AG10803 (cell line): Measurements from ENCODE around the gene GDF7.

Experiments used
- DNase-seq: peaks from one replicate; pipeline ENCODE4 v3.0.0; 2010; ENCODE audit warnings: low read depth
- H3K4me3 ChIP-seq: 2 replicates; pipeline ENCODE4 v1.5.1; 2011; ENCODE audit warnings: mild to moderate bottlenecking, low read length, control low read depth
- TF ChIP-seq, protein P1 (sequence below): conservative IDR thresholded peaks from 2 replicates; pipeline ENCODE4 v1.5.1; 2011; ENCODE audit warnings: mild to moderate bottlenecking, low read length, control low read depth, inconsistent platforms

The GDF7 gene

DNA sequence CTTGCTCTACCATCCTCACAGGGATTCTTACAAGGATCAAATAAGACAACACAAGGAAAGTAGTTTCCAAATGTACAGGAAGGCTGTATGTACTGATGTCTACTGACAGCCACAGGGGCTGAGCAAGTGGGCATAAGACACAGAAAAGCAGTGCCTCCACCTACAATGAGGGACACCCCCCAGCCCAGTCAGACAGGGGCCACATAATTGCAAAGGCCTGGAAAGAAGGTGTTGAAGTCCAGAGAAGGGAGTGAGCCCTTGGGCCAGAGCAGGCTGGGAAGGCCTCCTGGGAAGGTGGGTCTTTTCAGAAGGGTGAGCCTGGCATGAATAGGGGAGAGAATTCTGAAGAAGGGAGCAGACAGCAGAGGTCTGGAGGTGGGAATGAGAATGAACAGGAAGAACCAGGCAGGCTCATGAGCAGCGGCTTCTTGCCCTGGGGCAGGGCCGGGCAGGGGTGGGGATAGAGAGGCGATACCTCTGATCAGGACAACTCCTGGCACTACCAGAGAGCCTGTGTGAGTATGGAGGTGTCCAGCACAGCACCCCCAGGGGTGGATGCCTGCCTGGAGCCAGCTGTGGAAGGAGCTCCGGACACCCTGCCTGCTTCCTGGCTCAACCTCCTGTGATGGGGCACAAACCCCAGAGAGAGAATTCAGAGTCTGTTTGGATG lies 46.1 kb upstream of the GDF7 start:
- DNase-seq = no peak
- H3K4me3 ChIP-seq = no peak overlapping the region
- TF ChIP-seq, protein P1, sequence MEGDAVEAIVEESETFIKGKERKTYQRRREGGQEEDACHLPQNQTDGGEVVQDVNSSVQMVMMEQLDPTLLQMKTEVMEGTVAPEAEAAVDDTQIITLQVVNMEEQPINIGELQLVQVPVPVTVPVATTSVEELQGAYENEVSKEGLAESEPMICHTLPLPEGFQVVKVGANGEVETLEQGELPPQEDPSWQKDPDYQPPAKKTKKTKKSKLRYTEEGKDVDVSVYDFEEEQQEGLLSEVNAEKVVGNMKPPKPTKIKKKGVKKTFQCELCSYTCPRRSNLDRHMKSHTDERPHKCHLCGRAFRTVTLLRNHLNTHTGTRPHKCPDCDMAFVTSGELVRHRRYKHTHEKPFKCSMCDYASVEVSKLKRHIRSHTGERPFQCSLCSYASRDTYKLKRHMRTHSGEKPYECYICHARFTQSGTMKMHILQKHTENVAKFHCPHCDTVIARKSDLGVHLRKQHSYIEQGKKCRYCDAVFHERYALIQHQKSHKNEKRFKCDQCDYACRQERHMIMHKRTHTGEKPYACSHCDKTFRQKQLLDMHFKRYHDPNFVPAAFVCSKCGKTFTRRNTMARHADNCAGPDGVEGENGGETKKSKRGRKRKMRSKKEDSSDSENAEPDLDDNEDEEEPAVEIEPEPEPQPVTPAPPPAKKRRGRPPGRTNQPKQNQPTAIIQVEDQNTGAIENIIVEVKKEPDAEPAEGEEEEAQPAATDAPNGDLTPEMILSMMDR = no peak

DNA sequence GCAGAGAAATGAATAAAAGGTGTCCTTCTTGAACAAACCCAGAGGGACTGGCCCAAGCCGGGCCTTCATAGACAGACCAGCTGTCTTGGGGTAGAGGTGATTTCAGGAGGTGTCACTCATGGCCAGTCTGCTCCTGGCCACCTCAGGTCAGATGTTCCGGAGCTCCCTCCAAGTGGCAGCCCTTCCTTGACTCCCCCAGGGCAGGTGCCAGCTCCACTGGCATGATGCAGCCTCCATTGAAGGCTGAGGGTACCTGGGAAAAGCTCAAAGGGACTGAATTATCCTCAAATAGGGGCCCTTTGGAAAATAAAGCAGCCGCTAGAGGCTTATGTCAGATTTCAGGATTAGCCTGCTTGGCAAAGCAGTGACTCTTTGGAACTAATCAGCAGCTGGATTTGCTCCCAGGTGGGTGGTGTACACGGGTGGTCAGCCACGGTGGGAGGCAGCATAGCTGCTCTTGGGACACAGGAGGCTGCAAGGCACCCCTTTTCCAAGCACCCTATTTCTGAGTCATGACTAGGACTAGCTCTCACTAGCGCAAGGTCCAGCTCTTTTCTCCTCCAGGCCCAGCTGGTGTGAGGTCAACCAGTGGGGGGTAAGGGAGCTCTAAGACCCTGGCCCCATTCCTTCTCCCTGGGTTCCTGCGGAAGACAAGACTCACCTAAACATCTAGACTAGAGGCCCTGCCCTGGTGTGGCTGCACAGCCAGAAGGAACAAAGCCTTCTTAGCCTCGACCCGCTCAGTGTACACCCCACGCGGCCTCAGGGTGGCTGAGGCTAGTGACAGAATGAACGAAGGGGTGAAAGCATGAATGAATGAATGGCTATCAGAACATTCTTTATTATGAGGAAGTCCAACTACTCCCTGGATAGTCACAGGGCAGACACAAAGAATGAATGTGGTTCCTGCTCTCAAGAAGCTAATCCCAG lies 45.3 kb upstream of the GDF7 start:
- TF ChIP-seq, protein P1 = no peak
- no peak overlapping the region for H3K4me3 ChIP-seq
- DNase-seq = no peak

DNA sequence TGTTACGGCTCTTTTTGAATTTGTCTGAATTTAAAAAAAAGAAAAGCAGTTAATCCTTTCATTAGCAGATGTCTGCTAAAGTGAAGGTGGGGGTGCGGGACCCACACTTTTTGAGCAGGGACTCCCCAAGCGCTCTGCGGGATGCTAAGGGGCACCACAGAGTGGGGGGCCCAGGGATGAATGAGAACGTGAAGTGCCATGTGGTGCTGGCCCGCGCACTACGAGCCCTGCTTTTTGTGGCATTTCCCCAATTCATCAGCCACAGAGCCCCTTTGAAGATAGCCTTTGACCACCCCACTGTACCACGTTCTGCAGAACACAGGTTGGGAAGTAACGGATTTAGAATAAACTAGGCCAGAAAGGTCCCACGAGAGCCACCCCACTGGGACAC lies 44.7 kb upstream of the GDF7 start:
- no peak for DNase-seq

DNA sequence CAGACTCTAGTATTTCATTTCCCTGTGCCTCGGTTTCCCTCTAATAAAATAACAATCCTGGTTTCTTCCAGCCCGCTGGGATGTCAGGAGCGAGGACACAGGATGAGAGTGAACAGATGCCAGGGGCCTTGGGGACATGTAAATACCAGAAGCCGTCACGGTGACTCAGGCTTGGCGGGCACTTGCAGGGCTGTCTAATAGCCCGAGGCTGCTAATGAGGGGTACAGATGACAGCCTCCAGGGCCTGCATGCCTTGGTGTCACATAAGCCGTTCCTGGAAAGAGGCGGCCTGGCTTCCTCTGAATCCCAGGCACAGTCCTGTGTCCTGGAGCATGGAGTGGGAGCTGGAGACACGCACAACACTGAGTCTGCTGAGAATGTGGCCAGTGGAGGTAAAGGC lies 44.2 kb upstream of the GDF7 start:
- TF ChIP-seq, protein P1 = no peak
- no peak for DNase-seq
- no peak overlapping the region for H3K4me3 ChIP-seq

More for the DNA sequence above, 44.7 kb upstream of the GDF7 start:
- TF ChIP-seq, protein P1 = no peak
- H3K4me3 ChIP-seq = no peak overlapping the region

DNA sequence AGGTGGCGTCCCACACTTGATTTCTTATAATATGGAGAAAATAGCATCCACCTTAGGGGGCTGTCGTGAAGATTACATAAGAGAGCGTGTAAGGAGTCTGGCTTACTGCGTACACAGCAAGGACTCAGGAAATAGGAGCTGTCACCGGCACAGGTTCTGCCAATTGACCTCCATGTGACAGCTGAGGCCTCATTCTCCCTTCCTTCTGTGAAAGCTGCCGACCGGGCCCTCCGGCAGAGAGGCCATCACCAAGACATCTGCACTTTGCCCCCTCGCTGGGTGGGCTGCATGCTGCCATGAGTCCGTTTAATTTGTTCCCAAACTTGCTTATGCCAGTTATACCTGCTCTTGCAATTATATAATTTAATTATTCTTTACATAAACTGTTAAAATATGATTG lies 43.7 kb upstream of the GDF7 start:
- TF ChIP-seq, protein P1 = no peak
- no peak for DNase-seq
- H3K4me3 ChIP-seq = no peak overlapping the region

DNA sequence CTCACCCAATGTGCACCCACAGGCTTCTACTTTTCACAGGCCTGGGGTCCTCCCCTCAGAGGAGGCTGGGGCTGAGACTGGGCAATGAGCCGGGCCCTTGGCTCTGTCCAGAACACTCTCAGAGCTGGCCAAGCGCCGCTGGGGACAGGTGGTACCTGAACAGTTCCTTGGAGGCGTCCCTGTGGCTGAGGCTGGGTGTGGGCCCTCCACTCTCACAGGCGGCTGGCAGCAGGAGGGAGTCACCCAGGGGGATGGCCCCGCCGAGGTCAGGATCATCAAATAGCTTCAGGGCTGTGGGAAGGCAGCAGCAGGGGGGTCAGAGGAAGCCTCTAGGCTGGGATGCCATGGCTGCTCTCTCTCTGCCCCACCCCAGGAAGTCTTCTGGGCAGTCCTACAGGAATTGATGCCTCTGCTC lies 43.2 kb upstream of the GDF7 start:
- H3K4me3 ChIP-seq = no peak overlapping the region
- DNase-seq = no peak
- TF ChIP-seq, protein P1 = no peak
